GM19452 (cell line): ENCODE results near the gene HOXC5.
"Not testable (repeated sequence)": the region's sequence is repeated elsewhere in the genome, so short reads cannot be mapped to it uniquely, and the experiment has no call there.

Experiments
- ATAC-seq: cut with Tn5 transposase; IDR thresholded peaks from one replicate; pipeline ENCODE4 v1.9.1; 2021; ENCODE audit not compliant: unreplicated experiment

The HOXC5 gene

DNA sequence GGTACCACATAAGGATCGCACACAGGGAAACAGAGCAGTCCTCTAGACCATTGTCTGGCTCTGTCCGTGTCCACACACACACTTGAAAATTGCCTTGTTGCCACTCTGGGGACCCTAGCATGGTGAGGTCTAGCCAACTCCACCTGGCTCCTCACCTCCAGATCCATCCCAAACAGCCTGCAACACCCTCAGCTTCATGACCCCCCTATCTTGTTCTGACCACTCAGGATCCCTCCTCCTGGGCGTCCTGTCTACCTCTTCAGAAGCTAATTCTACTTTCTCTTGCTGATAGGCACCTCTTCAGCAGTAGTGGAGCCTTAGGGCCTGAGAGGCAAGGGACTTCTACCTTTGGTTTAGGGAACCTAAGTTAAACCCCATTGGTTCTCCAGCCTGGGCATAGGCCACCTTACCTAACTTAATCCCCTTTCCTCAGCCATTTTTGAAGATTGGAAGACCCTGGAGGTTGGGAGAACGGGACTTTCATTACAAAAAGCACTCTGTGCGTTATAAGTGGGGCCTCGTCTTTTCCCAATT, 697 bp upstream of the HOXC5 start:
- ATAC-seq: no peak

GRCh38 chr12:54033106-54033979, 493 bp downstream of the HOXC5 start:
- ATAC-seq: no peak

DNA sequence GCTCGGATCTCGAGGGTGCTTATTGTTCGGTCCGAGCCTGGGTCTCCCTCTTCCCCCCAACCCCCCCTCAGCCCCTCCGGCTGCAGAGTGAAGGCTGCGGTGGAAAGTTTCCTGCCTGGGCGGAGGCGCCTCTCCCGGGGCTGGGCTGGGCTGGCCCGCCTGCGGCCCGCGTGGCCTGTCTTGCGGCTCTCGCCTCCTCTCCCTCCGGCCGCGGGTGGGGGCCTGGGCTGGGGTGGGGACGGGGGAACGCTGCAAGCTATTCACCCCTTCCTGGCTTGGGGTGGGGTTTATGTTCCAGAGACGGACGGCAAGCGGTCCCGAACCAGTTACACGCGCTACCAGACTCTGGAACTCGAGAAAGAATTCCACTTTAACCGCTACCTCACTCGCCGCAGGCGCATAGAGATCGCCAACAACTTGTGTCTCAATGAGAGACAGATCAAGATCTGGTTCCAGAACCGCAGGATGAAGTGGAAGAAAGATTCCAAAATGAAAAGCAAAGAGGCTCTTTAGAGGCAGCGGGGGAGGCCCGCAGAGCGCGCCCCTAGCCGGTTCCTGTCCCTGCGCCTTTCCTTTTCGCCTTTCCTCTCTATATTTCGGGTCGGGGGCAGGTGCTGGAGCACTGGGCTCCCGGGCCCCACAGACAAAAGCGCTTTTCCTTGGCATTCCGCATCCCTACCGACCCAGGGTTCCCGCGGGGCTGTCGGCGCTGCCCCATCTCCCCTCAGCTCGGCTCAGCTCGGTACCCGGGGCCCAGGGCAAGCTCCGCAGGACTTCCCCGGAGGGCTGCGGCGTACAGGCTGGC, 1.3 kb downstream of the HOXC5 start:
- no peak for ATAC-seq

- ATAC-seq: no peak
Measured at GRCh38 chr12:54034785-54035310, 2.0 kb downstream of the HOXC5 start.

DNA sequence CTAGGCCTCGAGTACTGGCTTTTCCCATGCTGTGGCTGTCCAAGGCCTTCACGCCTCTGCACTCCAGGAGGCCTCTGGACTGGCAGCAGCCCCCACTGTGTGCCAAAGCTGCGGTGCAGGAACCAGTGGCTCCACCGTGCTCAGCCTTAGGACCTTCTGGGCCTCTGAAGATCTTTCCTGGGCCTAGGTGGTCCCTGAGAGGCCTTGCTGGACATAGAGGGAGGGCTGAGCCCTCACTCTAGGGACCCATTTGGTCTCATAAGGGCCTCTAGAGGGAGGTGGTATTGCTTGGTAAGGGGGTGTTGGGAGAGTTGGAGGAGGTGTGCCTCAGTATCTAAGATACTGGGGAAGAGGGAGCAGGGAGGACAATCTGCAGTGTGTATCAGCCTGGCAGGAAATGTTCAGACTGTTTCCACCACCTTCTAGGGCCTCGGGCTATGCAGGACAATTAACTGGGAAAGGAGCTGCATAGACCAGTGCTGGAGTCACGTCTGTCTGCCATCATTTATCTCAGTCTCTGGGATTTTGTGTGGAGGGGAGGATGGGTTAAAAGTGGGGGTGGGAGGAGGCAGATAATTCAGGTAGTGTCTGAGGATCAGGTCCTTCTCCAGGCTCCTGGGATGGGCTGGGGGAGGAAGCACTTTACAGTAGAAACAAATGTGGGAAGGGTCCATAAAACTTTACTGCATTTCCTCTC, 2.9 kb downstream of the HOXC5 start:
- no peak for ATAC-seq

GRCh38 chr12:54036620-54037359, 3.9 kb downstream of the HOXC5 start:
- no peak for ATAC-seq

DNA sequence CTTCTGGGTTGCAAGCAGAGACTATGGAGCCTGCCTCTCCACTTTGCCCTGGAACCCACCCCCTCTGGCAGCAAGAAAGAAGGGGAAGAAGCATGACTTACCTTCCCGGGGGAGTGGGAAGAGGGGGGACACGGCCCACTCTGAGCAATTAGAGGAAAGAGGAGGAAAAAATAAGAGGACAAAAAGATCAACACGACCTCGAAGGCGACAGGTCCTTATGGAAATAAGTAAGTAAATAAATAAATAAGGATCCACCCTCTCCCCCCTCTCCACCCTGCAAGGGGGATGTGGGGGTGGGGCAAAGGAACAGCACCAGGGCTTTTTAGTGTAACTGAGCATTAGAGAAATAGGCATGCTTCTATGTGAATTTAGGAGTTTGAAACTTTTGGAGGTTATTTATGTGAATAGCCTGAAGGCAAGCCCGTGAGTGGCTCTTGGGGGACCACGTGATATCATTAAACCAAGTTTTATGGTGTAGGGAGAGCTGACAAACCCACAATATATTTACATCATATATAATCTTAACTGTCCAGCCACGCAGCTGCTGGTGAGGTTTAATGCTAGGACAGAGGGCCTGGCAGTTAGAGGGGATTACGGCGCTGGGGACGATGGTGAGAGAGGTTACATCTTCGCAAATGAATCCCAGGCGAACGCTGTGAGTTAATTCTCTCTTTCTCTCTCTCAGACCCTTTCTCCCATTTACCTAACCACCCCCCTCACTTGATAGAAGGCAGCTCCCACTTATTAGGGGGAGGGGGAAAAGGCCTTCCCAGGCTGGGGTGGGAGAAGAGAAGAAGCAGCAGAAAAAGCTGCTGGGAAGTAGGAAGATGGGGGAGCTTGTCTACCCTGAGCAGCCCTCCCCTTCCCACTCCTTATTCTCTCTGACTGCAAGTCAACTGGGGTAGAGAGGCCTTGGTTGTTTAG, 4.8 kb downstream of the HOXC5 start:
- no peak for ATAC-seq

GRCh38 chr12:54038284-54038870, 5.5 kb downstream of the HOXC5 start:
- no peak for ATAC-seq

- ATAC-seq: no peak
Measured at GRCh38 chr12:54038871-54039414, 6.1 kb downstream of the HOXC5 start.

DNA sequence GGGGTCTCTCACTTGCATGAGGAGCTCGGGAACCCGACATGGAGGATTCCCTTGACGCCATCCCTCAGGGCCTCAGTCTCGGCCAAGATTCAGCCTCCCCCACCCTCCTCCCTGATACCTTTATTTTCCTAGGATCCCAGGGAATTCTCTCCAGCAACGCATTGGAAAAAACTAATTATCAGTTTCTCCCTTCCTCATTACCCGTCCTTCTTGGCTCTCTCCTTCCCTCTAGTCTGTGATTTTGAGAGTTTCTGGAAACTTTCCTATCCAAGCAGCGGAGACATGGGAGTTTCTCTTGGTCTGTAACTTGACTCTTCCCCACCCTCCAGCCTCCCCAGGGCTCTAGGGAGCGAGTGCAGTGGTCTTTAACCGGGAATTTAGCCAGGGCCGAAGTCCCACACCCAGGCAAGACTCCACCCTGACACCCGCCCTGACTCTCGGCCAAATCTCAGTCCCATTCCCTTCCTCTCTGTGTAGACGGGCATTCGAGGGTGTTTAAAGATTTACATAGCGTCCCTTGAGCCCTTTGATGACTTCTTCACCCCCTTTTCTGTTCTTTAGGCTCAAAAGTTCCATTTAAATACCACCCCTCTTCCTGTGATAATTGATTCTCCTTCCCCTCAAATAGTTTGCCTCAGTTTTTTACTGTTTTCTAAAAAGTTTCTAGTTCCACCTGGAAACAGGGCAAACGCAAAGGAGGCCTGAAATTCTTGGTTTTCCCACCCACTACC, 6.7 kb downstream of the HOXC5 start:
- ATAC-seq: no peak

DNA sequence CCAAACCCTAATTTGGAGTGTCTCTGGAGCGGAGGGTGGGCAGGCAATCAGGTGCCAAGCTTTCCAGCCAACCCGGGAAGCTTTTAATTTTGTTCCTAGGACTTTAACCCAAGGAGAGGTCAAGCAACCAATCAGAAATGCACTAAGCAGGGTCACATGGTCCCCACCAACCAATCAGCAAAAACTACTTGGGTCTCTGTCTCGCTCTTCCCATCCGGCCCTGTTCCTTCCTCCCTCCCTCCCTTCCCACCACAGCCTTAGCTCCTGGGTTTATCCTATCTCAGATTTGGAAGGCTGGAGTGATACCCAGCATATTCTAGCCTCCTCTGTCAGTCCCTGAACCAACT, 7.3 kb downstream of the HOXC5 start:
- no peak for ATAC-seq

DNA sequence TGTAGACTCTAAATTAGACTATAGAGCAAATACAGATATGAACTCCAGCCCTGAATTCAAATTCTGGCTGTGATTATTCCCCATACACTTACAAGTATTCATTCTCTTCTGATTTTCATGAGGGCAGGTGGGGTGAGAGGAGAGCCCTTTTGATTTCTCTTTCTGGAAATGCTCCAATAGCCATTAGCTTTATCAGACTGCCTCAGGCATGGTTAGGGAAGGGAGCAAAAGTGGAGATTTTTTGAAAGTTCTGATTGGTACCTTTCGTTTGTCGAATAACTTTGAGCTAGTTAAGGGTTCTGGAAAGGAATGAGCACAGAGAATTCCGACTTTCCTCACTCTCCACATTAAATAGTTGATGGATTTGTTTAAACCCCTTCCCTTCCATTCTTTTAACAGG, 7.8 kb downstream of the HOXC5 start:
- ATAC-seq: no peak

- no peak for ATAC-seq
Measured at GRCh38 chr12:54041097-54041690, 8.3 kb downstream of the HOXC5 start.

DNA sequence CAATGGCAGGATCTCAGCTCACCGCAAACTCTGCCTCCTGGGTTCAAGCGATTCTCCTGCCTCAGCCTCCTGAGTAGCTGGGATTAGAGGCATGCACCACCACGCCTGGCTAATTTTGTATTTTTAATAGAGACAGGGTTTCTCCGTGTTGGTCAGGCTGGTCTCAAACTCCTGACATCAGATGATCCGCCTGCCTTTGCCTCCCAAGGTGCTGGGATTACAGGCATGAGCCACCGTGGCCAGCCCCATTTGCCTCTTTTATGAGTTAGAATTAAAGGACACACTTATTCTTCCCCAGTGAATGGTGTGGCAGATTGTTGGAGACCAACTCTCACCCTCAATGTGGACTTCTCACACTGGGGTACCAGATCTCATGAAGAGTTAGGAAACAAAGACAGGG, 9.2 kb downstream of the HOXC5 start:
- ATAC-seq: not testable (repeated sequence)

- no peak for ATAC-seq
Measured at GRCh38 chr12:54042970-54043853, 10.4 kb downstream of the HOXC5 start.

DNA sequence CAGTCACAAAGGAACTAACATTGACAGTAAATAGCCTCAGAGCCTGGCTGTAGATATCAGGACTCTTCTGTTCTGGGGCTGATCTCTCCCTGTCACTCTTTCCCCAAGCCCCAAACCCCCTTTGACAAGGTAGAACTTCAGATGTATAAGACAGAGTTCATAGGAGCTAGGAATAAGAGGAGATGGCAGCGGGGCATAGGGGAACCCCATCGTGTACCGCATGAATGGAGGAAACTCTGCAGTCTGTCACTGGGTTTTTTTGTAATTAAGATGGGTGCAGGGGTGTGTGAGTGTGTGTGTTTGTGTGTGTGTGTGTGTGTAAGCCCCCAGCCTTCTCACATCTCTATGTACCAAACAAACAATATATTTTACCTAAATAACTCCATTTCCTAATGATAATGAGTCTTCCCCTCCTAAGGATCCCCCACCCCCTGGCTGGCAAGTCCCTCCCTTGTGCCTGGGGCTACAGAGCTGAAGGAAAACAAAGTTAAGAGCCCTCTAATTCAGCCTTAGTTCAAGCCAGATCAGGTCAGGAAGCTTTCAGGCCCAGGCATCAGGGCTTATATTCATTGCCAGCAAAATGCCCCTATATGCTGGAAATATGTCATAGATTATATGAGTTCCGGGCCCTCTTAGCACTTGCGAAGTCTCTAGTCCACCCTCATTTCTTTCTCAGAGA, 11.7 kb downstream of the HOXC5 start:
- no peak for ATAC-seq
